Fibroblast of villous mesenchyme (primary cell): Measurements from ENCODE around the gene LRP1B. TPM values are rescaled to one million over a fixed set of nuclear protein-coding genes. Genes with fewer than 3 reads are reported as not detected.

Source experiments
- DNase-seq: peaks from one replicate; pipeline ENCODE4 v3.0.0-alpha.2; 2010; ENCODE audit warnings: low read depth
- H3K4me3 ChIP-seq: 2 replicates; pipeline ENCODE4 v1.5.1; 2011; ENCODE audit warnings: low read depth, mild to moderate bottlenecking, low read length
- total RNA-seq: library from RNA; depleted of rRNA; stranded (reverse); fragments of >200 nt; gene quantifications from 2 replicates; pipeline ENCODE4 v1.2.3, GENCODE V29; 2012
- TF ChIP-seq, protein P1 (sequence below): IDR thresholded peaks from 2 replicates; pipeline ENCODE4 v1.5.1; 2012; ENCODE audit warnings: low read depth, mild to moderate bottlenecking, low read length; ENCODE audit not compliant: insufficient read depth

Gene LRP1B
- total RNA-seq, 1 donor, result 2.2 TPM

DNA sequence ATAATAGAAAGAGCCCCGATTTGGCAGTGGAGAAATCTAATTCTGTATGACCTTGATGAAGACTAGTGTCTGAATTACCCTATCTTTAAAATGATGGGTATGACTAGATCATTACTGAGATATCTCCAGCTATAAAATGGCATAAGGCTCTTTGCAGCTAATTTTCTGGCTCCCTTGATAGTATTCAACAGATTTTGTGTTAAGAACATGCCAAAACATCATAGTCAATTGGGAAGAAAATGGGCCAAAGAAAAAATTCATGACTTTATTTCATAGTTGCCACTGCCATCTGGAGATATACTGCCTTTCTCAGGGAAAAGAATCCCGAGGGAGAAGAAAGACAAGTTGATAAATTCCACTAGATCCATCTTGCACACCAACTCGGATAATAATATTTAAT, 1618.7 kb downstream of the LRP1B start:
- H3K4me3 ChIP-seq, result no peak overlapping the region
- DNase-seq, result no peak
- TF ChIP-seq, protein P1, sequence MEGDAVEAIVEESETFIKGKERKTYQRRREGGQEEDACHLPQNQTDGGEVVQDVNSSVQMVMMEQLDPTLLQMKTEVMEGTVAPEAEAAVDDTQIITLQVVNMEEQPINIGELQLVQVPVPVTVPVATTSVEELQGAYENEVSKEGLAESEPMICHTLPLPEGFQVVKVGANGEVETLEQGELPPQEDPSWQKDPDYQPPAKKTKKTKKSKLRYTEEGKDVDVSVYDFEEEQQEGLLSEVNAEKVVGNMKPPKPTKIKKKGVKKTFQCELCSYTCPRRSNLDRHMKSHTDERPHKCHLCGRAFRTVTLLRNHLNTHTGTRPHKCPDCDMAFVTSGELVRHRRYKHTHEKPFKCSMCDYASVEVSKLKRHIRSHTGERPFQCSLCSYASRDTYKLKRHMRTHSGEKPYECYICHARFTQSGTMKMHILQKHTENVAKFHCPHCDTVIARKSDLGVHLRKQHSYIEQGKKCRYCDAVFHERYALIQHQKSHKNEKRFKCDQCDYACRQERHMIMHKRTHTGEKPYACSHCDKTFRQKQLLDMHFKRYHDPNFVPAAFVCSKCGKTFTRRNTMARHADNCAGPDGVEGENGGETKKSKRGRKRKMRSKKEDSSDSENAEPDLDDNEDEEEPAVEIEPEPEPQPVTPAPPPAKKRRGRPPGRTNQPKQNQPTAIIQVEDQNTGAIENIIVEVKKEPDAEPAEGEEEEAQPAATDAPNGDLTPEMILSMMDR, result no peak

GRCh38 chr2:140509765-140510164, 1621.1 kb downstream of the LRP1B start:
- H3K4me3 ChIP-seq, result no peak overlapping the region

DNA sequence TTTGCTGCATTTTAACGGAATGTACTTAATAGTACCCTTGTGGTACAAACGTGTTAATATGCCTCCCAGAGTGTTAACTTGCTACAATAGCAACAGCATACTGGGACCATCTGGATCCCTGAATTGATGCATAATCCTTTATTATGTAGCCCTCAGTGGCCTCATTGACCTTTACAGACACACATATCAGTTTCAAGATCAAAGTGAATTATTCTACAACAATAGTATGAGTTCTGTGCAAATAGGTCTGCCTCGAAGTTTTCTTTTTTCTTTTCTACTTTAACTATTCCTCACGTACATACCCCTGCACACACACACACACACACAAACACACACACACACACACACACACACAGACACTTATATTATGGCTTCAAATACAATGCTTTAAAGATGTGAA, 1622.1 kb downstream of the LRP1B start:
- TF ChIP-seq, protein P1, result no peak
- no peak for DNase-seq
- no peak overlapping the region for H3K4me3 ChIP-seq

More at GRCh38 chr2:140509765-140510164, 1621.1 kb downstream of the LRP1B start:
- DNase-seq, result no peak
- TF ChIP-seq, protein P1, result no peak

- DNase-seq, result peak; percentile 39
- no peak overlapping the region for H3K4me3 ChIP-seq
- TF ChIP-seq, protein P1, result no peak
Measured at GRCh38 chr2:140506606-140507005, 1624.2 kb downstream of the LRP1B start.

- TF ChIP-seq, protein P1, result no peak
- H3K4me3 ChIP-seq, result no peak overlapping the region
- DNase-seq, result no peak
Measured at GRCh38 chr2:140504601-140505000, 1626.2 kb downstream of the LRP1B start.

DNA sequence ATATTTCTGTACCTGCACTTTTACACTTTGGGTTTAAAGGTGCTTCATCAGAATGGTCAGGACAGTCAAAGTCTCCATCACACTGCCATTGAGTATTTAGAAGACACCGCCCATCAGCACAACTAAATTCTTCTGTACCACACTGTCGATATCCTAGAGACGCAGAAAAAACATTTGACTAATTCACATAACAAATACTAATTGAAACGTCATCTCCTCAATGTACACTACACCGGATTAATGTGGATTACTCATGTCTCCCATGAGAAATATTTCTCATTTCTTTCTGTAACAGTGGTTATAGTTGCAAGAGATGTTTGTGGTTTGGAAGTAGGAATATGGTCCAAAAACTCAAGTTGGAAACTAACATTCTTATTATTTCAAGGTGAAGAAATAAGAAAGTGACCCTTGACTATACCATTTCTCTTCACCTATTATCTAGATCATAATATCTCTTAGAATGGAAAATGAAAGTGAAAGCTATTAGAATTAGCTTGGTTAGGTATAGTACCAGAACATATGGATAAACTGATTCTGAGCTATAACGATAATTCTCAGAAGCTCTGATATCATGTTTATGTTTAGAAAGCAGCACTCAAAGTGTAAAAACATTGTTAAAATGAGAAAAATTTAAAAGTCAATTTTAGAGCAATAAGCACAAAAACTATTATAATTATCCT, 1627.7 kb downstream of the LRP1B start:
- H3K4me3 ChIP-seq, result no peak overlapping the region
- TF ChIP-seq, protein P1, result no peak
- peak; percentile 0 for DNase-seq

- TF ChIP-seq, protein P1, result no peak
Measured at GRCh38 chr2:140498360-140498759, 1632.5 kb downstream of the LRP1B start.

More at GRCh38 chr2:140498360-140498759, 1632.5 kb downstream of the LRP1B start:
- H3K4me3 ChIP-seq, result no peak overlapping the region
- DNase-seq, result no peak
